HepG2 (cell line): ENCODE data around the gene MTFR1L. TPM values are rescaled to one million over a fixed set of nuclear protein-coding genes. Genes with fewer than 3 reads are reported as not detected.

Experiments used
- AGO2 ChIP-seq: fragments of 200-400 bp; formaldehyde crosslinking; optimal IDR thresholded peaks from 2 replicates; pipeline ENCODE3; 2017; ENCODE audit warnings: mild to moderate bottlenecking, low read depth, low read length, moderate library complexity
- ATAD3A ChIP-seq: sonication (generic); formaldehyde crosslinking; IDR thresholded peaks from 2 replicates; pipeline ENCODE4 v1.4.0; 2020; ENCODE audit warnings: missing genetic modification reagents
- CENPT ChIP-seq: sonication (generic); formaldehyde crosslinking; IDR thresholded peaks from 2 replicates; pipeline ENCODE4 v1.8.0; 2022; ENCODE audit warnings: low read depth, mild to moderate bottlenecking, moderate library complexity, missing genetic modification reagents
- JDP2 ChIP-seq: sonication (generic); formaldehyde crosslinking; IDR thresholded peaks from 2 replicates; pipeline ENCODE4 v1.8.1; 2022; ENCODE audit warnings: missing genetic modification reagents, borderline replicate concordance
- SRY ChIP-seq: sonication (generic); formaldehyde crosslinking; IDR thresholded peaks from 2 replicates; pipeline ENCODE4 v1.8.0; 2022; ENCODE audit warnings: mild to moderate bottlenecking, missing genetic modification reagents
- U2AF2 ChIP-seq: fragments of 200-400 bp; formaldehyde crosslinking; IDR thresholded peaks from 2 replicates; pipeline ENCODE4 v1.6.1; 2017; ENCODE audit warnings: low read depth, mild to moderate bottlenecking, low read length
- ZEB1 ChIP-seq: IDR thresholded peaks from 2 replicates; pipeline ENCODE4 v1.6.1; 2012; ENCODE audit warnings: mild to moderate bottlenecking, low read depth, inconsistent platforms; ENCODE audit not compliant: insufficient replicate concordance
- ZNF318 ChIP-seq: sonication (generic); formaldehyde crosslinking; IDR thresholded peaks from 2 replicates; pipeline ENCODE4 v1.4.0; 2020; ENCODE audit warnings: mild to moderate bottlenecking, missing genetic modification reagents
- polyA plus RNA-seq, 8 experiments: library from polyadenylated mRNA; depleted of rRNA in 3 of 8; stranded (reverse) in 7 of 8; unstranded in 1 of 8; fragments of >200 nt; fragmentation: Illumina TruSeq in 4 of 8; extraction: Trizol in 4 of 8; gene quantifications; 2 replicates each; pipeline versions ENCODE4 v1.2.1 to v1.2.3, GENCODE V29; 2011 to 2016; ENCODE audit warnings: low read depth in 4 of 8, missing spikeins in 1 of 8, mixed read lengths in 1 of 8; ENCODE audit not compliant: insufficient read depth in 1 of 8
- total RNA-seq, 5 experiments: library from RNA; depleted of rRNA; stranded (reverse); fragments of >200 nt; fragmentation: Illumina TruSeq; extraction: Trizol; gene quantifications; 2 replicates each; pipeline ENCODE4 v1.2.3, GENCODE V29; 2016; ENCODE audit warnings: low read depth in 1 of 5
- TF ChIP-seq, protein P1 (sequence below): sonication (generic); formaldehyde crosslinking; IDR thresholded peaks from 2 replicates; pipeline ENCODE4 v1.4.0; 2020; ENCODE audit warnings: missing genetic modification reagents, borderline replicate concordance
- TF ChIP-seq, protein P2 (sequence below): sonication (generic); formaldehyde crosslinking; IDR thresholded peaks from 2 replicates; pipeline ENCODE4 v1.5.0; 2020; ENCODE audit warnings: mild to moderate bottlenecking, missing genetic modification reagents
- TF ChIP-seq, protein P3 (sequence below): sonication (generic); formaldehyde crosslinking; IDR thresholded peaks from 2 replicates; pipeline ENCODE4 v1.4.0; 2020; ENCODE audit warnings: missing genetic modification reagents, borderline replicate concordance

The MTFR1L gene
- total and polyA plus RNA-seq, 2 of the 13 experiments (the other 11 are each of a cell fraction or from before 2014, with no cell fraction given), result 38.0 to 55.7 TPM

- TF ChIP-seq, protein P1, sequence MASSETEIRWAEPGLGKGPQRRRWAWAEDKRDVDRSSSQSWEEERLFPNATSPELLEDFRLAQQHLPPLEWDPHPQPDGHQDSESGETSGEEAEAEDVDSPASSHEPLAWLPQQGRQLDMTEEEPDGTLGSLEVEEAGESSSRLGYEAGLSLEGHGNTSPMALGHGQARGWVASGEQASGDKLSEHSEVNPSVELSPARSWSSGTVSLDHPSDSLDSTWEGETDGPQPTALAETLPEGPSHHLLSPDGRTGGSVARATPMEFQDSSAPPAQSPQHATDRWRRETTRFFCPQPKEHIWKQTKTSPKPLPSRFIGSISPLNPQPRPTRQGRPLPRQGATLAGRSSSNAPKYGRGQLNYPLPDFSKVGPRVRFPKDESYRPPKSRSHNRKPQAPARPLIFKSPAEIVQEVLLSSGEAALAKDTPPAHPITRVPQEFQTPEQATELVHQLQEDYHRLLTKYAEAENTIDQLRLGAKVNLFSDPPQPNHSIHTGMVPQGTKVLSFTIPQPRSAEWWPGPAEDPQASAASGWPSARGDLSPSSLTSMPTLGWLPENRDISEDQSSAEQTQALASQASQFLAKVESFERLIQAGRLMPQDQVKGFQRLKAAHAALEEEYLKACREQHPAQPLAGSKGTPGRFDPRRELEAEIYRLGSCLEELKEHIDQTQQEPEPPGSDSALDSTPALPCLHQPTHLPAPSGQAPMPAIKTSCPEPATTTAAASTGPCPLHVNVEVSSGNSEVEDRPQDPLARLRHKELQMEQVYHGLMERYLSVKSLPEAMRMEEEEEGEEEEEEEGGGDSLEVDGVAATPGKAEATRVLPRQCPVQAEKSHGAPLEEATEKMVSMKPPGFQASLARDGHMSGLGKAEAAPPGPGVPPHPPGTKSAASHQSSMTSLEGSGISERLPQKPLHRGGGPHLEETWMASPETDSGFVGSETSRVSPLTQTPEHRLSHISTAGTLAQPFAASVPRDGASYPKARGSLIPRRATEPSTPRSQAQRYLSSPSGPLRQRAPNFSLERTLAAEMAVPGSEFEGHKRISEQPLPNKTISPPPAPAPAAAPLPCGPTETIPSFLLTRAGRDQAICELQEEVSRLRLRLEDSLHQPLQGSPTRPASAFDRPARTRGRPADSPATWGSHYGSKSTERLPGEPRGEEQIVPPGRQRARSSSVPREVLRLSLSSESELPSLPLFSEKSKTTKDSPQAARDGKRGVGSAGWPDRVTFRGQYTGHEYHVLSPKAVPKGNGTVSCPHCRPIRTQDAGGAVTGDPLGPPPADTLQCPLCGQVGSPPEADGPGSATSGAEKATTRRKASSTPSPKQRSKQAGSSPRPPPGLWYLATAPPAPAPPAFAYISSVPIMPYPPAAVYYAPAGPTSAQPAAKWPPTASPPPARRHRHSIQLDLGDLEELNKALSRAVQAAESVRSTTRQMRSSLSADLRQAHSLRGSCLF (CRISPR knock-in tag), result no peak
- TF ChIP-seq JDP2 (CRISPR knock-in tag) (no peak), SRY (CRISPR knock-in tag) (no peak), ATAD3A (CRISPR knock-in tag) (no peak), ZEB1 (no peak), CENPT (CRISPR knock-in tag) (no peak), U2AF2 (no peak), AGO2 (no peak), ZNF318 (CRISPR knock-in tag) (no peak)
- TF ChIP-seq, protein P2, sequence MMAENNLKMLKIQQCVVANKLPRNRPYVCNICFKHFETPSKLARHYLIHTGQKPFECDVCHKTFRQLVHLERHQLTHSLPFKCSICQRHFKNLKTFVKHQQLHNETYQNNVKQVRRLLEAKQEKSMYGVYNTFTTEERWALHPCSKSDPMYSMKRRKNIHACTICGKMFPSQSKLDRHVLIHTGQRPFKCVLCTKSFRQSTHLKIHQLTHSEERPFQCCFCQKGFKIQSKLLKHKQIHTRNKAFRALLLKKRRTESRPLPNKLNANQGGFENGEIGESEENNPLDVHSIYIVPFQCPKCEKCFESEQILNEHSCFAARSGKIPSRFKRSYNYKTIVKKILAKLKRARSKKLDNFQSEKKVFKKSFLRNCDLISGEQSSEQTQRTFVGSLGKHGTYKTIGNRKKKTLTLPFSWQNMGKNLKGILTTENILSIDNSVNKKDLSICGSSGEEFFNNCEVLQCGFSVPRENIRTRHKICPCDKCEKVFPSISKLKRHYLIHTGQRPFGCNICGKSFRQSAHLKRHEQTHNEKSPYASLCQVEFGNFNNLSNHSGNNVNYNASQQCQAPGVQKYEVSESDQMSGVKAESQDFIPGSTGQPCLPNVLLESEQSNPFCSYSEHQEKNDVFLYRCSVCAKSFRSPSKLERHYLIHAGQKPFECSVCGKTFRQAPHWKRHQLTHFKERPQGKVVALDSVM (CRISPR knock-in tag), result no peak
- TF ChIP-seq, protein P3, sequence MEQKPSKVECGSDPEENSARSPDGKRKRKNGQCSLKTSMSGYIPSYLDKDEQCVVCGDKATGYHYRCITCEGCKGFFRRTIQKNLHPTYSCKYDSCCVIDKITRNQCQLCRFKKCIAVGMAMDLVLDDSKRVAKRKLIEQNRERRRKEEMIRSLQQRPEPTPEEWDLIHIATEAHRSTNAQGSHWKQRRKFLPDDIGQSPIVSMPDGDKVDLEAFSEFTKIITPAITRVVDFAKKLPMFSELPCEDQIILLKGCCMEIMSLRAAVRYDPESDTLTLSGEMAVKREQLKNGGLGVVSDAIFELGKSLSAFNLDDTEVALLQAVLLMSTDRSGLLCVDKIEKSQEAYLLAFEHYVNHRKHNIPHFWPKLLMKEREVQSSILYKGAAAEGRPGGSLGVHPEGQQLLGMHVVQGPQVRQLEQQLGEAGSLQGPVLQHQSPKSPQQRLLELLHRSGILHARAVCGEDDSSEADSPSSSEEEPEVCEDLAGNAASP (CRISPR knock-in tag), result no peak
Observed at GRCh38 chr1:25873120-25873519, 53.4 kb downstream of the MTFR1L start (continued).
